Fibroblast of lung (primary cell): ENCODE data around the gene KERA. TPM values are rescaled to one million over a fixed set of nuclear protein-coding genes. Genes with fewer than 3 reads are reported as not detected.
"Not testable (repeated sequence)": the region's sequence is repeated elsewhere in the genome, so short reads cannot be mapped to it uniquely, and the experiment has no call there.

Experiments used
- DNase-seq, 2 donors: peaks; one replicate each; pipeline versions ENCODE4 v3.0.0 to v3.0.0-alpha.2; 2010; ENCODE audit warnings: low read depth in 2 of 2
- H2AFZ ChIP-seq: 2 replicates; pipeline ENCODE4 v1.5.1; 2012; ENCODE audit warnings: low read length, control low read depth, inconsistent platforms
- H3K27ac ChIP-seq: 2 replicates; pipeline ENCODE4 v1.5.1; 2011; ENCODE audit warnings: low read length, control low read depth; ENCODE audit not compliant: insufficient read depth
- H3K27me3 ChIP-seq: 2 replicates; pipeline ENCODE4 v1.5.1; 2011; ENCODE audit warnings: mild to moderate bottlenecking, low read length; ENCODE audit not compliant: control insufficient read depth, insufficient read depth
- H3K36me3 ChIP-seq: 2 replicates; pipeline ENCODE4 v1.5.1; 2011; ENCODE audit warnings: low read length; ENCODE audit not compliant: control insufficient read depth, insufficient read depth
- H3K4me1 ChIP-seq: 2 replicates; pipeline ENCODE4 v1.5.1; 2011; ENCODE audit warnings: low read length; ENCODE audit not compliant: control insufficient read depth, insufficient read depth; ENCODE audit errors: extremely low read depth
- H3K4me2 ChIP-seq: 2 replicates; pipeline ENCODE4 v1.5.1; 2011; ENCODE audit warnings: low read length, control low read depth; ENCODE audit not compliant: insufficient read depth; ENCODE audit errors: extremely low read depth
- H3K4me3 ChIP-seq, 4 experiments: fragments of 200-600 bp in 1 of 4; sonication (generic) in 1 of 4; replicated peaks in 1 of 4; 2 replicates each; pipeline ENCODE4 v1.5.1; 2011 to 2016; ENCODE audit warnings: low read length in 4 of 4, low read depth in 3 of 4, mild to moderate bottlenecking in 3 of 4, control low read depth in 2 of 4, inconsistent platforms in 1 of 4, mixed read lengths in 1 of 4; ENCODE audit not compliant: insufficient read depth in 1 of 4; ENCODE audit errors: control extremely low read depth in 1 of 4
- H3K79me2 ChIP-seq: 2 replicates; pipeline ENCODE4 v1.5.1; 2012; ENCODE audit warnings: mild to moderate bottlenecking, low read length, inconsistent platforms; ENCODE audit not compliant: control insufficient read depth, insufficient read depth
- H3K9ac ChIP-seq: 2 replicates; pipeline ENCODE4 v1.5.1; 2011; ENCODE audit warnings: mild to moderate bottlenecking, low read length, control low read depth; ENCODE audit not compliant: insufficient read depth
- H3K9me3 ChIP-seq: 2 replicates; pipeline ENCODE4 v1.5.1; 2012; ENCODE audit warnings: low read depth, low read length; ENCODE audit not compliant: control insufficient read depth, insufficient read depth
- H4K20me1 ChIP-seq: 2 replicates; pipeline ENCODE4 v1.5.1; 2011; ENCODE audit warnings: low read length; ENCODE audit not compliant: control insufficient read depth, insufficient read depth; ENCODE audit errors: extremely low read depth
- CTCF ChIP-seq, 2 donors: IDR thresholded peaks in 1 of 2; conservative IDR thresholded peaks in 1 of 2; 1 replicate in 1 of 2; 2 replicates in 1 of 2; pipeline ENCODE4 v1.5.1; 2011 to 2012; ENCODE audit warnings: low read length in 2 of 2, control low read depth in 1 of 2, inconsistent platforms in 1 of 2, low read depth in 1 of 2, mild to moderate bottlenecking in 1 of 2
- EZH2 ChIP-seq: IDR thresholded peaks from 2 replicates; pipeline ENCODE4 v1.5.1; 2012; ENCODE audit warnings: low read length, control low read depth, mild to moderate bottlenecking; ENCODE audit errors: missing control alignments
- polyA plus RNA-seq, 2 donors: library from polyadenylated mRNA; depleted of rRNA in 1 of 2; stranded (reverse) in 1 of 2; unstranded in 1 of 2; fragments of >200 nt; gene quantifications; 2 replicates each; pipeline ENCODE4 v1.2.1, GENCODE V29; 2011 to 2012; ENCODE audit warnings: missing spikeins in 1 of 2
- total RNA-seq: library from RNA; depleted of rRNA; stranded (reverse); fragments of >200 nt; gene quantifications from 2 replicates; pipeline ENCODE4 v1.2.1, GENCODE V29; 2014

Gene KERA
- total and polyA plus RNA-seq, 2 donors (not counting 1 experiment from before 2014, with no cell fraction given): not detected

DNA sequence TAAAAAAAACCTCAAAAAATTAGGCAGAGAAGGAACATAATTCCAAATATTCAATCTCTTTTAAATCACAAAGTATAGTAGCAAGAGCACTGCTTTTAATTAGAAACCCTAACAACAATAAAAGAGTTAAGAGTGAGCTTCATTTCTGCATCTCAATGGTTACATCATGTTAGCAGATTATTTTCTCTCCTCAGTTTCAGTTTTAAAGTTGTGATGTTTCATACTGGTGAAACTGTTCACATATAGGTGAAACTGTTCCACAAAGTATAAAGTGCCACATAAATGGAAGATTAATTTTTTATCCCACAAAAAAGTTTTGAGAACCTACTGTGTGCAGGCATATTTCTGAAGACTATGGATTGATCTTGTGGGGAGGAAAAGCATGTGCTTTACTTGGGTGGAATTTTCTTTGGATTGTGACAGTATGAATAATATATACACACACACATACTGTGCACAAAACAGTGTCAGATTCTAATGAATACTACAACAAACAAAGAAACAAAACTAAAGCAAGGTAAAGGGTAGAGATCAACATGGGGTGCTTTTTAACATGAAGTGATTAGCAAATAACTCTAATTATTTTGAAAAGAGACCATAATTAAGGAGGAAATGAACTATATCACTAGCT lies 36.3 kb upstream of the KERA start:
- no peaks in the 10 kb centered on the region for H3K27me3 ChIP-seq
- no peaks in the 10 kb centered on the region for H3K36me3 ChIP-seq
- H3K79me2 ChIP-seq: no peaks in the 10 kb centered on the region
- peaks cover 4% of the 10 kb centered on the region for H3K4me1 ChIP-seq
- no peak overlapping the region for H3K27ac ChIP-seq
- H2AFZ ChIP-seq: no peak overlapping the region
- no peak overlapping the region for H3K4me3 ChIP-seq
- TF ChIP-seq EZH2 (no peak), CTCF (conservative IDR thresholded peaks at IDR 0.05 in 1 of 2, IDR thresholded peaks at IDR 0.05 in 1 of 2; ENCODE audit: low read depth in 1 of 2, low read length in 2 of 2) (no peak)
- peak overlapping the region; percentile 28 for H3K4me2 ChIP-seq
- peak in 1 of 2 donors; percentile 39 for DNase-seq
- no peaks in the 10 kb centered on the region for H4K20me1 ChIP-seq
- no peak overlapping the region for H3K9ac ChIP-seq
- no peaks in the 10 kb centered on the region for H3K9me3 ChIP-seq

- Histone ChIP-seq H3K4me3 (no peak overlapping the region), H4K20me1 (no peaks in the 10 kb centered on the region), H3K9ac (no peak overlapping the region), H3K36me3 (no peaks in the 10 kb centered on the region), H3K27me3 (no peaks in the 10 kb centered on the region), H3K79me2 (no peaks in the 10 kb centered on the region), H3K27ac (no peak overlapping the region), H2AFZ (no peak overlapping the region), H3K4me2 (no peak overlapping the region), H3K9me3 (no peaks in the 10 kb centered on the region), H3K4me1 (peaks cover 2% of the 10 kb centered on the region)
- DNase-seq: no peak
- TF ChIP-seq EZH2 (no peak), CTCF (conservative IDR thresholded peaks at IDR 0.05 in 1 of 2, IDR thresholded peaks at IDR 0.05 in 1 of 2; ENCODE audit: low read depth in 1 of 2, low read length in 2 of 2) (no peak)
These were observed 35.5 kb upstream of the KERA start for GRCh38 chr12:91093341-91093740.

- Histone ChIP-seq H3K4me2 (no peak overlapping the region), H3K79me2 (no peaks in the 10 kb centered on the region), H4K20me1 (no peaks in the 10 kb centered on the region), H3K27me3 (no peaks in the 10 kb centered on the region), H3K36me3 (no peaks in the 10 kb centered on the region), H3K4me1 (peaks cover 2% of the 10 kb centered on the region), H3K9ac (no peak overlapping the region), H3K27ac (no peak overlapping the region), H2AFZ (no peak overlapping the region), H3K4me3 (no peak overlapping the region), H3K9me3 (no peaks in the 10 kb centered on the region)
- DNase-seq: peak in 1 of 2 donors; percentile 54
- TF ChIP-seq CTCF (conservative IDR thresholded peaks at IDR 0.05 in 1 of 2, IDR thresholded peaks at IDR 0.05 in 1 of 2; ENCODE audit: low read depth in 1 of 2, low read length in 2 of 2): no peak
- no peak for TF ChIP-seq EZH2
These were observed 34.3 kb upstream of the KERA start for GRCh38 chr12:91091916-91092715.

GRCh38 chr12:91089953-91090352 lies 32.1 kb upstream of the KERA start:
- not testable (repeated sequence) for DNase-seq, H3K79me2 ChIP-seq, H3K27ac ChIP-seq, H3K9ac ChIP-seq, H4K20me1 ChIP-seq, H3K9me3 ChIP-seq, H3K36me3 ChIP-seq, H3K4me1 ChIP-seq, H3K4me2 ChIP-seq, H2AFZ ChIP-seq, H3K27me3 ChIP-seq, H3K4me3 ChIP-seq
